SKM-1 (cell line): ENCODE data around the gene MRPL32.

Source experiments
- DNase-seq: peaks from one replicate; lab custom pipeline; 2025; ENCODE audit not compliant: unreplicated experiment; lab: John Stamatoyannopoulos, UW

The MRPL32 gene

DNA sequence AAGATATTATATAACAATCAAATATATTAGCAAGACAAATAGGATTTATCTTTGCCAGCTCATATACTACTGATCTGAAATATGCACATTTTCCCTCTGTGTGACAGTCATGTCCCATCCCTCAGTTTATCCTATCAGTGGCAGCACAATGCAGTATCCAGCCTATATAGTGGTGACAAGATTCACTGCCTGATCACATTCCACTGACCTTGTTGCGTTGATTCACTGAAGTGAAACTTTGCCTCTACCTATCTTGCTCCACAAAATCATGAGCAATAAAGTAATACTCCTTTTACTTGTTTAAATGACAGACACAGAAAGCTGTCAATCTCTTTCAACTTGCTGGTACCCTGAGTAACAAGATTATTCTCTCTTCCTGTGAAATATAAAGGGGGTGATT is 6.5 kb upstream of the MRPL32 start:
- no peak for DNase-seq

- DNase-seq: peak; percentile 39
Observed at GRCh38 chr7:42926204-42926603, 6.0 kb upstream of the MRPL32 start.

GRCh38 chr7:42928754-42929153 is 3.4 kb upstream of the MRPL32 start:
- DNase-seq: no peak

GRCh38 chr7:42929449-42929848 is 2.7 kb upstream of the MRPL32 start:
- no peak for DNase-seq

- no peak for DNase-seq
Observed at GRCh38 chr7:42930889-42931288, 1.3 kb upstream of the MRPL32 start.

DNA sequence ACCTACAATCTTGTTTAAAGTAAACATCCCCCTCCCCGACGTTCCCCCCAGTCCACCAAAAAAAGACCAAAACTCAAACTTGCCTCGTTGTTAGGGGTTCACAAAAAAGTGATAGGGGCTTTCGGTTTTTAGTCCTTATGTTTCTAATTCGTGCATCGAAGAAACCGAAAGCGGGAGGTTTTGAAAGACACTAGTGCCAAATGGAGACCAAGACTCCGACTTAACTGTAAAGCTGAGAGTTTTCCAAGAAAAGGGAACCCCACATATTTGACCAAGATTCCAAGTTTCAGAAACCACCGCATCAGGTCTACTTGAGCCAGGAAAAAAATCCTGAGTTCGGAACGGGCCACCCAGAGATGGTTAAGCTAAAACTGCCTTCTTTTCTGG is 736 bp upstream of the MRPL32 start:
- DNase-seq: no peak

- DNase-seq: no peak
Observed at GRCh38 chr7:42932811-42933591, 825 bp downstream of the MRPL32 start.

- DNase-seq: no peak
Observed at GRCh38 chr7:42934291-42934690, 2.1 kb downstream of the MRPL32 start.

- DNase-seq: no peak
Observed at GRCh38 chr7:42935861-42936260, 3.7 kb downstream of the MRPL32 start.

- no peak for DNase-seq
Observed at GRCh38 chr7:42939457-42940240, 7.5 kb downstream of the MRPL32 start.

DNA sequence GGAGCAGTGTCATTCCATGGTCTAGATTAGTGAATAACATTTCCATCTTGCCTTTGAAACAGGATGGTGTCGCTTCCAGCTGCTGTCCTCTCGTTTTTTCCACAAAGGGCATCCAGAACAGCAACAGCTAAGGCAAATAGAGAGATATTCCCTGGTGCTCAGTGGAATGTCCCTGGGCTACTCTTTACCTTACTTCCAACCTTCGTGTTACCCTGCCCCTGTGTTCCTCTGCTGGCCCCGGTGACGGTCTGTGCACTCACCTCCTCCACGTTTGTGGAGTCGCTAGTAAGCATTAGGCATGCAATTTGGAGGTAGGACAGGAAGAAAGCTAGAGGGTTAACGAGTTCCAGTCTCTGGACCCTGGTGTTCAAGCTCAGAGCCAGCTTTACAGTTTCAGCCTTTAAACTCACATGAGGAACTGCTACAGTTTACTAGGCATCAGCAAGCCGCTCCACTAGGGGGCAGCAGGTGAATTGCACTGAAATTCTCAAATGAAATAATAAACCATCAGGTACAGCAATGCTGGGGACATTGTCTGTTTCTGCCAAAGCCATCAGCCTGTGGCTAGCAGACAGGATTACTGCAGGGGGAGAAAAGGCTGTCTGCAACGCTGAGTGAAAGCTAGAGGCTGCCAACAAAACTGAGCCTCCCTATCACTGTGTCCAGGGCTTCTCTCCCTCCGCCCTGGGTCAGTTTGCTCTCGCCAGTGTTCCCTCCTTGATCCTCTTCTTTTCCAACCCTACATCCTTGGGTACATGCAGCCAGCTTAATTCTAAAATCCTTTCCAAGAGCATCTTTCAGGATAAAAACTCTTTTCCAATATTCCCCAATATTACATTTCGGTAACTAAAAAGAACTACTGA is 9.0 kb downstream of the MRPL32 start:
- peak; percentile 23 for DNase-seq

GRCh38 chr7:42945821-42946626 is 13.8 kb downstream of the MRPL32 start:
- DNase-seq: no peak

- DNase-seq: no peak
Observed at GRCh38 chr7:42946627-42946950, 14.4 kb downstream of the MRPL32 start.

- DNase-seq: no peak
Observed at GRCh38 chr7:42947521-42947920, 15.3 kb downstream of the MRPL32 start.

DNA sequence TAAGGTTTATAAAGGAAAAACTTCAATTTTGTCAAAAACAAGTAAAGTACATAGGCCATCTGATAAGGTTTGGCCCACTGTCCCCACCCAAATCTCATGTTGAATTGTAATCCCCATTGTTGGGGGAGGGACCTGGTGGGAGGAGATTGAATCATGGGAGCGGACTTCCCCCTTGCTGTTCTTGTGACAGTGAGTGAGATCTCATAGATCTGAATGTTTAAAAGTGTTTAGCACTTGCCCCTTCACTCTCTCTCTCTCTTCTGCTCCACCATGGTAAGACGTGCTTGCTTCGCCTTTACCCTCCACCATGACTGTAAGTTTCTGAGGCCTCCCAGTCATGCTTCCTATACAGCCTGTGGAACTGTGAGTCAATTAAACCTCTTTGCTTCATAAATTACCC is 18.2 kb downstream of the MRPL32 start:
- no peak for DNase-seq

- no peak for DNase-seq
Observed at GRCh38 chr7:42952328-42952727, 20.2 kb downstream of the MRPL32 start.

DNA sequence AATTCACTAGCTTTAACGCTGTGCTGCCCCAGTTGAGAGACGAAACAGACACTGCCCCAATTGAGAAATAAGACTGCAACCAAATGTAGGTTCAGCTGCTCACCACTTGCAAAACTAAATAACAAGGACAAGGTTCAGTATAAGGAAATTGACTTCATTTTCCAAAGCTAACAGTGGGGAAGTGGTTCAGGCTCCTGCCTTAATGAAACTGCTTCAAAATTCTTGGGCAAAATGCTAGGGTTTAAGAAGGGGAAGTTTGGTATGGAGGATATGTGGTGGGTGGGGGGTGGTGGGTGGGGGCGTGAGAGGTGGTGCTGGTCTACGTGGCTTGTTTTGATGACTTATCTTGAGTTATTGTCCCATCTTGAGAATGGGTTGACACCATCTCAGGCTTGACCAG is 21.8 kb downstream of the MRPL32 start:
- no peak for DNase-seq

DNA sequence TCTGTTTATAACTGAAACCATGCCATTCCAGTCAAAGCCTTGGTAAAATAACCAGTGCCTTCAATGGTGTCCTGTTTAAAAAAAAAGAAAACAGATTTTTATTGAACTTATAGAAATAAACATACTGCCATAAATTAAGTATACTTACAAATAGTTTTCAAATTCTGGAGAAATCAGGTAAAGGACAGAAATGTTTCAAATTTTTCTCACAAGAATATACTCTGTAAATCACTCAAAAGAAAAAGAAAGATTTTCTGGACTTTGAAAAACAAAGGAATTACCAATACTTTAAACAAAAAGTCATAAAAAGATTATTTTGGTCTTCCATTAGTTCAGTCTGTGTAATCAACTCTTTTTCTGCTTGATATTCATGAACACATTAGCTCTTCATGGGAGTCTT is 23.9 kb downstream of the MRPL32 start:
- no peak for DNase-seq

- DNase-seq: no peak
Observed at GRCh38 chr7:42959549-42959948, 27.4 kb downstream of the MRPL32 start.

GRCh38 chr7:42960762-42961161 is 28.6 kb downstream of the MRPL32 start:
- no peak for DNase-seq

- DNase-seq: no peak
Observed at GRCh38 chr7:42961170-42961569, 29.0 kb downstream of the MRPL32 start.
